NCI-H146 treated with DMSO at 0.1 percent for 48 hours (cell line): Measurements from ENCODE around the gene ZNF70.

Source experiments
- DNase-seq: peaks from one replicate; lab custom pipeline; 2025; ENCODE audit not compliant: unreplicated experiment; lab: John Stamatoyannopoulos, UW

The ZNF70 gene

DNA sequence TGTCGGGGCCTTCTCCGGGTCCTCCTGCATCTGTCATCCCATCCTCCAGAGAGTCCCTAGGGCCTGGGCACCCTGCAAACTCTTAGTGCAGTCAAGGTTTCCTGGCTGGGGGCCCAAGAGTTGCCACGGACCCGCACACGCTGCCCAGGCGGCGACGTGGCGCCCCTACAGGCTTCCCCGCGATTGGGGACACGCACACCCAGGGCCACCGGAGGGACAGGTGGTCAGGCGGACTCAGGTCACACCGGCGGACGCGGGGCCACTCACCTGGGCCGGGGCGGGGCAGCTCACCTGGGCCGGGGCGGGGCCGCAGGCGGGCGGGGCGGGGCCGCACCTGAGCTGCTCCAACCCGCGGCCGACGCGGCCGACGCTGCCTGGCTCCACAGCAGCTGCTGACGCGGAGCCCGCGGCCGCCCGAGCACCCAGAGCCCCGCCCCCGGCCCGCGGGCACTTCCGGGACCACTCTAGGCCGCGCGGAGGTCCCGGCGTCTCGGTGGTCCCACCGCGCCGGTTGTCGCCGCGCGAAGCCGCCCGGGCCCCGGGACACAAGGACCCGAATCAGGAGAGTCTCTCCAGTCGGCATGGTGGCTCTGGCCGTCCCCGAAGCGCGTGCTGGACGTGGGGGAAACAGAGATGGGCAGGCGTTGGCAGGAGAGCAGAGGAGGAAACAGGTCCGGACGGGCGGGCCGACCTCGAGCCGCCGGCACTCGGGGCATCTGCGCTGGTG, at the start of gene ZNF70:
ZNF70 (minus strand) TSS at position 399 of the 727 bp plus-strand sequence. CDS start 5,972 bp downstream, outside the sequence.
- DNase-seq, result peak; percentile 64

DNA sequence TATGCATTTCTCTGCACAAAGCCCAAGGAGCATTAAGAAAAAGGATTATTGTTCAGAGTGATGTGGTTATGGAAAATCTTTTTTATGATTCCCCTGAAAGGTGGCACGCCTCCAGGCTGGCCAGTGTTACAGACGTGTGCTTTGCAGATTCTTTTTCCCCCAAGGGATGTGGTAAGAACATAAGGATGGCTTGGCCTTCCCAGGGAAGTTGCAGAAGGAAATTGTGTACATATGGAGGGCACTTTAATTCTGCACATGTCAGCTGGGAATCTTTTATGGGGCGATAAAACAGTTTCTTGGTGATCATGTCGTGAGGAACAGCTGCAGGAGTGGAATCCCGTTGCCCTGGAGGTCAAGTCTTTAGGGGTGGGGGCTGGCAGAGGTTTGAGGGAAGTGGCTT, 45.5 kb upstream of the ZNF70 start:
- no peak for DNase-seq

DNA sequence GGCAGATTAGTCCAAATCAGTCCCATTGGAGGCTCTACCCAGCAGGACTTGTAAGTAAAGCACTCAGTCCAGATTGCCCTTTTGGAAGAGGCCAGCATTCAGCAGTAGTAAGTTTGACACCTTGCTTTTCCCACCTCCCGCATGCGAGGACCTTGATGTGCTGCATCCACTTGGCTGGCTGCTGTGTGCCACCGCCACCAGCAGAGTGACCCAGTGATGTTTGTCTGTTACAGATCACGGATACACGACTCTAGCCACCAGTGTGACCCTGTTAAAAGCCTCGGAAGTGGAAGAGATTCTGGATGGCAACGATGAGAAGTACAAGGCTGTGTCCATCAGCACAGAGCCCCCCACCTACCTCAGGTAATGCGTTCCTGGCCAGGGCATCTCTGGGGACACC, 42.4 kb upstream of the ZNF70 start:
- DNase-seq, result no peak

DNA sequence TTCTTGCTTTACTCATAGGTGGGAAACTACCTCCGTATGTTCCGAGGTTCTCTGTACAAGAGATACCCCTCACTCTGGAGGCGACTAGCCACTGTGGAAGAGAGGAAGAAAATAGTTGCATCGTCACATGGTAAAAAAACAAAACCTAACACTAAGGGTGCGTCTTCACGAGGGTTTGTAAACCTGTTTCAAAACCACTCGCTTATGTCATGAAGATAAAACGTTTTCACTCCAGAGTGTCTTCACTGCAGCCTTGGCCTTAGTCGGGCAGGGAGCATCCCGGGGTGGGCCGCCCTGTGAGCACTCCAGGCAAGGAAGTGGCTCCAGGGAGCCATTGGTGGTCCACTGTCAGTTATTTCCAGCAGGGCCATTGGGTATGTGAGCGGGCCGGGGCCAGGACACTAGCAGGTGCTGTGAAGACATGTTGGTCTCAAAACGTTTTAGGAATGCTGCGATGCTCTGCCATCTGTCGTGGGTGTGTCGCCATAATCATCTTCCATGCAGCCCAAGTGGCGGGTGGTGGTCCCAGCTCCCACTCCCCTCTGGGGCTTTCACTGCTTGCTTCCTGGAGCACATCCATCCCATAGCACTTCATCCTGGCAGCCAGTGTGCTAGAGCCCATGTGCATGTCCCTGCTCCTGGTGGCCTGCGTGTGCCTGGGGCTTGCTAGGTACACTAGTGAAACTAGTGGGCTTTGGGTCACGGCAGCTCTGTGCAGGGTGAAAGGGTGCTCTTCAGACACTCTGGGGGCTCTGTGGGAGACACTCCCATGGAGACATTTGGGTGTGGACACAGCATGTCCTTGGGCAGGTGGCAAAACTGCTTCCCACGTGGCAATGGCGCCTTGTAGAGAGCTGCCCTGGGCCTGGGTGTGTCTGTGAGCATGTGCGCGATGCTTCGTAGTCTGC, 41.1 kb upstream of the ZNF70 start:
- DNase-seq, result no peak

DNA sequence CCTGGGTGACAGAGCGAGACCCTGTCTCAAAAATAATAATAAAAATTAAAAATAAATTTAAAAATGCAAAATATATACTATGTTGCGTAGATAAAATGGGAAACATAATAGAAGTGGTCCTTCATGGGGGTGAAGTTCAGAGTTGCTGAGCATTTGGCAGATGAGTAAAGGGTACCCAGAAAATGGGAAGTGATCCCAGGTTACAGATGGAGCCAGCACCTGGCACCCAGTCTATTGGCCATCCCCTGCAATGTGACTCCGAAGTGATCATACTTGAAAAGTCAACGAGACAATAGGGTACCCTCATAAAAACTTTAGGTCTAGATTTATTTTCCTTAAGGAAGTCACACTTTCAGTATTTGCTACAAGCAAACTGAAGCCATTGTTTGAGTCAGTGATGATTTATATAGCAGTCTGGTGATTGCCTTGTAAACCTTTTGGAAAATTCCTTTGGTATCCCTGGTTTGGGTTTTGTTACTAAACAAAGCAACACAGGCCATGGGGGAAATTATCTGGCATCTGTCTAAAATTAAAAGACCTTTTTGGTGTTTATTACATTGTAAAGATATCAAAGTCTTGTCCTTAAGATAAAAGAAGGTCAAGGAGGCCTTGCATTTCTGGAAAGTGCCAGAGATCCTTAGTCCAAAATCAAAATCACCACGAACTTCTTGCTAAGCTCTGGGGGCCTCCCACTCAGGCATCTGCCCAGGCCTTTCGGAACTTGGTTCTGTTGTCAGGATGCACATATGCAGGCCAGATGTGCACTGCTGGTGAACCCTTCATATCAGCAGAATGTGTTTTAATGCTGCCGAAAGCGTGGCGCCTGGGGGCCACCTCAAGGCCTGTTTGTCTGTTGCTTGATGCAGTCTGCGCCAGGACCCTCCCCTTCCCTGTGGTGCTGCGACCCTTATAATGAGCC, 40.2 kb upstream of the ZNF70 start:
- DNase-seq, result no peak

DNA sequence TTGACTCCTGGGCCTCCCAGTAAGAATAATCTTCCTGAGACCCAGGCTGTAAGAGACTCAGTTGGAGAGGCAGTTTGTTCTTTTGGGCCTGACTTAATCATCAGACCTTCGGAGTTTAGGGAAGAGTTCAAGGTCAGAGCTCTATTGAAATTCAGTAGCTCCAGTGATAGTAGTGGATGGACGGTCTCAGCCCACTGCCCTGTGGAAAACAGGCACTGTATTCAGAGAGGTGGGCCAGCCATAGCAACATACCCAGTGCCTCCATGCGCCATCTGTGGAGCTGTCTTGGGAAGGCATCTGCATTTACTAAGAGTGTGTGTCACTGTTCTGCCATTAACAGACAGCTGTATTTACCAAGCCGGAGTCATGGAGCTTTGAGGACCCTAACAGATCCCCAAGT, 38.7 kb upstream of the ZNF70 start:
- no peak for DNase-seq

DNA sequence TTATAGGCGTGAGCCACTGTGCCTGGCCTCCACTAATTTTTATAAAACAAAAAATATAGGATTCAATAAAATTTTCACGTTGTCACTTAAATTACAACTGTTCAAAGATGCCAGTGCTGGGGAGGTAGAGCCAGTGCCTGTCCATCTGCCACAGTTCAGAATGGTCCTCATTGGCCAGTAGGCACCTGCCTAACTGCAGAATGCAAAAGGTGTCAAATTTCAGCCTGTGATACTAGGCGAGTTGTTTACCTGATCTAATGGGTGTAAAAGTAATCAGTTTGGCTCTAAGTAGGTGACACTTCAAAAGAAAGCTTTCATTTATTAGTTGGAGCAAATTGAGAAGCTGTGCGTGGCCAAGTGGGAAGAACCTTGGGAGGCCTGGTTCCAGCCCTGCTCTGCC, 38.2 kb upstream of the ZNF70 start:
- no peak for DNase-seq

DNA sequence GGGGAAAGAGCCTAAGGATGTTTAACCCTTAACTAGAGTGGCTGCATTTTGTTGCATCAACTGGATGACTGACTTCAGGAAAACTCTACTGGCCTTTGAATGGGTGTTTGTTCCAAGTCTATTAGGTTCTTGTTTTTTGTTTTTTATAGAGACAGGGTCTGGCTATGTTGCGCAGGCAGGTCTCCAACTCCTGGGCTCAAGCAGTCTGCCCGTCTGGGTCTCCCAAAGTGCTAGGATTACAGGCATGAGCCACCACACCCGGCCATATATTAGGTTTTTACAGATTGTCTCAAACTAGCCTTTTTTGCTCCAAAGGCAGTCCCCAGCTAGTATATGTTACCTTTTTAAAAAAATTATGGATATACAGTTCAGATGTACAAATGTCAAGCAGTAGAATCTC, 37.0 kb upstream of the ZNF70 start:
- DNase-seq, result no peak

DNA sequence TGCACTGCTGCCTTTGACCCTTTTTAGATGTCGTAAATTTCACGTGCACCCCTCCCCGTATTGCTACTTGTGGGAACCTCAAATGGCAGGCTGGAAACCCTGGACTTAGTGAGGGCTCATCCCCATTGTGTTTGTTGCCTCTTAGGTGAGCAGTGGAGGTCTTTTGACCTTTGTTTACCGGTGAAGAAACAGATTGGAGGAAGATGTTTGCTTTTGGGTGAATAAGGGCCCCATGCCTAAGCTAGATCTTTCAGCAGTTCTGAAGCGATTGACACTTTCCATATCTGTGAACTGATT, 36.6 kb upstream of the ZNF70 start:
- DNase-seq, result no peak

DNA sequence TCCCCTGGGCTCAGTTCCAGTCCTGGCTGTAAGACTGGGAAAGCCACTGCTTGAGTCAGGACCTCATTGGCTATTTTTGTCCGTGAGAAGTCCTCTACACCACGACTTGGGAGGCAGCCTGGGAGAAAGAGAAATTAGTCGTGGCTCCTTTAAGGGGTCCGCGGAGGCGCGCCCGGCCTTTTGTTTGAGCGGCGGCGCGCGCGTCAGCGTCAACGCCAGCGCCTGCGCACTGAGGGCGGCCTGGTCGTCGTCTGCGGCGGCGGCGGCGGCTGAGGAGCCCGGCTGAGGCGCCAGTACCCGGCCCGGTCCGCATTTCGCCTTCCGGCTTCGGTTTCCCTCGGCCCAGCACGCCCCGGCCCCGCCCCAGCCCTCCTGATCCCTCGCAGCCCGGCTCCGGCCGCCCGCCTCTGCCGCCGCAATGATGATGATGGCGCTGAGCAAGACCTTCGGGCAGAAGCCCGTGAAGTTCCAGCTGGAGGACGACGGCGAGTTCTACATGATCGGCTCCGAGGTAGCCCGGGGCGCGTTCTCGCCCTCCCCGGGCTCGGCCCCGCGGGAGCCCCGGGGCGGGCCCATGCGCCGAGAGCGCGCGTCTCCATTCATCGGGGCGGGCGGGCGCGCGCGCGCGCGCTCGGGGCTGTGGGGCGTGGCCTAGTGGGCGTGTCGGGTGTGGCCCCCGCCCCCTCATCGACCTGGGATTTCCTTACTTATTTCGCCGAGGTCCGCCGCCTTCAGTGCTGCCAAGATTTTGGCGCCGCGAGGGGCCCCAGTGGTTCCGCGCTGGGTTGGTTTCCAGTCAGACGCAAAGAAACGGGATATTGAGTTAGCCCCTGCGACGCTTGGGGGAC, 36.1 kb upstream of the ZNF70 start, which contains the start of gene SMARCB1:
SMARCB1 (plus strand) TSS at position 215 of the 848 bp plus-strand sequence; CDS start at position 419, 204 bp downstream.
- peak; percentile 21 for DNase-seq

DNA sequence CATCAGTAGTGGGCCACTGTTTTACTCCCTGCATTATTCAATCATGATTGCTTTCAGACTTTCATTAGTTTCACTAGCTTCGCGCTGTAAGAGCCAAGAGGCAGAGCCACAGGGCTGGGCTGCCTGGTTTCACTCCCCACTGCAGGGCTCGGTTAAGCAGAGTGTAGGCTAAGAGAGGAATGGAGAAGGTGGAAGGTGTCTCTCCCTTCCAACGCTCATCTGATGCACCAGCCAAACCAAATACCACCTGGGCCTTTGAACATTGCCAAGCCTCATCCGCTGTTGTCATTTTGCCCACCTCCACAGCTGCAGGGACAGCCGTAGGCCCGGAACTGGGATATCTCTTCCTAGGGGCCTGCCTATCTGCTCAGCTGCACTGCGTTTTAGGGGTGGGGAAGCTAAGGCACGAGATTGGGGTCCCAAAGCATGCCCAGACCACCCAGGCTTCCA, 35.4 kb upstream of the ZNF70 start:
- no peak for DNase-seq

DNA sequence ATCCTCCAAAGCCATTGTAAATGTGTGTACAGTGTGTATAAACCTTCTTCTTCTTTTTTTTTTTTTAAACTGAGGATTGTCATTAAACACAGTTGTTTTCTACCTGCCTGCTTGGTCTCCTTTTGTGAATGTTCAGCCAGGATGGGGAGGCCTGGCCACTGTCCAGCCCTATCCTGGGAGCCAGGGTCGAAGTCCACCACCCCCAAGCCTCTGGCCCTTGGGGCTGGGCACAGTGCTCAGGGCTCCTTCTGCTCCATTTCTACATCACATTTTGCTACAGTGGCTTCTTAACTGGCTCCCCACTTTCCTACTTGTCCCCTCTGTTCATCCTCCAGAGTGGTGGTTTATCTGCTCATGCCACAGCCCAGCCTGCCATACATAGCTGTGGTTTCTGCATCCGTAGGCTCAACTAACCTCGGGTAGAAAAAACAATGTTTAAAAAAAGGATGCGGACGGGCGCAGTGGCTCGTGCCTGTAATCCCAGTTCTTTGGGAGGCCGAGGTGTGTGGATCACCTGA, 33.4 kb upstream of the ZNF70 start:
- DNase-seq, result no peak

DNA sequence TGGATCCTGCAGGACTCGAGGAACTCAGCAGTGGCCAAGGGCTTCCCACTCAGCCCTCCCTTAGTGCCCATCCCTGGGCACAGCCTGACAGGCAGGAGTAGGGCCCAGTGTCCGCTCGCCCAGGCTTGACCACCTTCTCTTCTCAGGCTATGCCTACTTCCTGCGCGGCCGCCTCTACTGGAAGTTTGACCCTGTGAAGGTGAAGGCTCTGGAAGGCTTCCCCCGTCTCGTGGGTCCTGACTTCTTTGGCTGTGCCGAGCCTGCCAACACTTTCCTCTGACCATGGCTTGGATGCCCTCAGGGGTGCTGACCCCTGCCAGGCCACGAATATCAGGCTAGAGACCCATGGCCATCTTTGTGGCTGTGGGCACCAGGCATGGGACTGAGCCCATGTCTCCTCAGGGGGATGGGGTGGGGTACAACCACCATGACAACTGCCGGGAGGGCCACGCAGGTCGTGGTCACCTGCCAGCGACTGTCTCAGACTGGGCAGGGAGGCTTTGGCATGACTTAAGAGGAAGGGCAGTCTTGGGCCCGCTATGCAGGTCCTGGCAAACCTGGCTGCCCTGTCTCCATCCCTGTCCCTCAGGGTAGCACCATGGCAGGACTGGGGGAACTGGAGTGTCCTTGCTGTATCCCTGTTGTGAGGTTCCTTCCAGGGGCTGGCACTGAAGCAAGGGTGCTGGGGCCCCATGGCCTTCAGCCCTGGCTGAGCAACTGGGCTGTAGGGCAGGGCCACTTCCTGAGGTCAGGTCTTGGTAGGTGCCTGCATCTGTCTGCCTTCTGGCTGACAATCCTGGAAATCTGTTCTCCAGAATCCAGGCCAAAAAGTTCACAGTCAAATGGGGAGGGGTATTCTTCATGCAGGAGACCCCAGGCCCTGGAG, 32.6 kb upstream of the ZNF70 start:
- no peak for DNase-seq

DNA sequence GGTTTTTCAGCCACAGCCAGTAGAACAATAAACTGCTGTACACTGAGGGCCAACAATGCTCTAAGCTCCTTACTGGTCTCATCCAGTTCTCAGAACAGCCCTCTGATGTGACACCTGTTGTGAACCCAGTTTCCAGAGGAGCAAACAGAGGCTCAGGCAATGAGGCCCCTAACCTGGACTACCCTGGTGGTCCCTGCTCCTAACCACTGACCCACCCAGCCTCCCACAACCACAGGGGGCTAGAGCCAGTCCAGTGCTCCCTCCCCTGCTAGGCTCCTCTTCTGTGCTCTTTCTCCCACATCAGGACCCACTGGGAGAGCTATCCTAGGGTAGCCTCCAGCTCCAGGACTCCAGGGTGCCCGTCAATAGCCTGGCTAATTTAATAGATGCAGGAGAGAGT, 31.8 kb upstream of the ZNF70 start:
- DNase-seq, result no peak

DNA sequence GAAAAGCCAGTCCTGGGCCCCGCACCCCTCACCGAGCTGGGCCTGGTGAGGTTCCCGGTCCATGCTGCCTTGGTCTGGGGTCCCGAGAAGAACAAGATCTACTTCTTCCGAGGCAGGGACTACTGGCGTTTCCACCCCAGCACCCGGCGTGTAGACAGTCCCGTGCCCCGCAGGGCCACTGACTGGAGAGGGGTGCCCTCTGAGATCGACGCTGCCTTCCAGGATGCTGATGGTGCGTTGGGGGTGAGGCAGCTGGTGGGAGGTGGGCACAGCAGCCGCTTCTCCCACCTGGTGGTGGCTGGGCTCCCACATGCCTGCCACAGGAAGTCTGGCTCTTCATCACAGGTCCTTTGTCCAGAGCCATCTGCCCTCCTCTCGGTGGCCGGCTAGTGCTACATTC, 31.3 kb upstream of the ZNF70 start:
- DNase-seq, result no peak

DNA sequence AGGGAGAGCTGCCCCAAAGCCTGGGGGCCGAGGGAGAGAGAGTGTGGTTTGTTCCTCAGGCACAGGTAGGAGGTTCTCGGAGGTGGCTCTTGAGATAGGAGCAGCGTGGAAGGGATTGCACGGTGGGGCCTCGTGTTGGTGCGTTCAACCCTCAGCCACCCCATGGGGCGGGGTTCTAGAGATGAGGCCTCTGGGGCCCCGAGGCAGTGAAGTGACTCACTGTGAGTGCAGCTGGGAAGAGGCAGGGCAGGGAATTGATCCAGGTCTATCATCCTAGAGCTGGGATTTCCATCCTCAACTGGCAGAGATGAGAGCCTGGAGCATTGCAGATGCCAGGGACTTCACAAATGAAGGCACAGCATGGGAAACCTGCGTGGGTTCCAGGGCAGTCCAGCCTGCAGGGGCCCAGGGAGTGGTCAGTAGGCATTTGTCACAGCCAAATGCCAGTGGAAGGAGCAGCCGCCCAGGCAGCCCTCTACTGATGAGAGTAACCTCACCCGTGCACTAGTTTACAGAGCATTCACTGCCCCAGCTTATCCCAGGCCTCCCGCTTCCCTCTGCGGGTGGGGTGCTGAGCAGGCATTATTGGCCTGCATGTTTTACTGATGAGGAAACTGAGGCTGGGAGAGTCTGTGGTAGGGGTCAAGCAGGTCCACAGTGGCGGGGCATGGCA, 30.7 kb upstream of the ZNF70 start:
- no peak for DNase-seq

DNA sequence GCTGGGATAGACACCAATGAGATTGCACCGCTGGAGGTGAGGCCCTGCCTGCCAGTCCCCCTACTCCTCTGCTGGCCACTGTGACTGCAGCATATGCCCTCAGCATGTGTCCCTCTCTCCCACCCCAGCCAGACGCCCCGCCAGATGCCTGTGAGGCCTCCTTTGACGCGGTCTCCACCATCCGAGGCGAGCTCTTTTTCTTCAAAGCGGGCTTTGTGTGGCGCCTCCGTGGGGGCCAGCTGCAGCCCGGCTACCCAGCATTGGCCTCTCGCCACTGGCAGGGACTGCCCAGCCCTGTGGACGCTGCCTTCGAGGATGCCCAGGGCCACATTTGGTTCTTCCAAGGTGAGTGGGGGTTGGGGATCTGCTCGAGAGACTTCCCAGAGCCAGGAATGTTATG, 30.2 kb upstream of the ZNF70 start:
- no peak for DNase-seq

DNA sequence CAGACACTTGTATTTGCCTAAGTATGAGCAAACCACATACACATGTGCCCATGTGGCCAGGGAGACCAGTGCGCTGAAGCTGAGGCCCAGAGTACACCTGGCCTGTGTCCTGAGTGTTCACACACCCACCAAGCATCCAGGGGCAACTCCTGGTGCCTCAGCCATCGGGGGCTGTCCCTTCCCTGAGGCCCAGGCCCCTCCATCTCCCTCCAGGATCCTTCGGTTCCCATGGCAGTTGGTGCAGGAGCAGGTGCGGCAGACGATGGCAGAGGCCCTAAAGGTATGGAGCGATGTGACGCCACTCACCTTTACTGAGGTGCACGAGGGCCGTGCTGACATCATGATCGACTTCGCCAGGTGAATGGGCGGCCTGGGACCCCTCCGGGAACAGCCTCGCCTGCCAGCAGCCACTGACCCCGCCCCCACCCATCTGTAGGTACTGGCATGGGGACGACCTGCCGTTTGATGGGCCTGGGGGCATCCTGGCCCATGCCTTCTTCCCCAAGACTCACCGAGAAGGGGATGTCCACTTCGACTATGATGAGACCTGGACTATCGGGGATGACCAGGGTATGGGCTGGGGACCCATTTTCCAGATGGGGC, 29.3 kb upstream of the ZNF70 start:
- no peak for DNase-seq
